Lung (tissue), 12 donors: ENCODE measurements around the gene THAP3. TPM values are rescaled to one million over a fixed set of nuclear protein-coding genes. Genes with fewer than 3 reads are reported as not detected.

ENCODE experiments used
- ATAC-seq: fragments of 200-7000 bp; cut with Tn5 transposase; one replicate; pipeline ENCODE4 v1.9.1; 2020; ENCODE audit warnings: moderate number of reproducible peaks; ENCODE audit not compliant: insufficient read depth, low FRiP score
- DNase-seq, 3 donors: peaks; one replicate each; pipeline ENCODE4 v3.0.0-alpha.2; 2013 to 2017
- H3K27ac ChIP-seq, 2 donors: one replicate each; pipeline ENCODE4 v1.5.1; 2013; ENCODE audit warnings: mild to moderate bottlenecking in 2 of 2, moderate library complexity in 2 of 2, control low read depth in 1 of 2, inconsistent platforms in 1 of 2, low read depth in 1 of 2, low read length in 1 of 2
- H3K27me3 ChIP-seq, 3 donors: one replicate each; pipeline ENCODE4 v1.5.1; 2013; ENCODE audit warnings: low read length in 2 of 3; ENCODE audit not compliant: control insufficient read depth in 3 of 3, insufficient read depth in 3 of 3
- H3K36me3 ChIP-seq, 4 donors: one replicate each; pipeline ENCODE4 v1.5.1; 2013; ENCODE audit warnings: low read length in 4 of 4, mild to moderate bottlenecking in 1 of 4, moderate library complexity in 1 of 4; ENCODE audit not compliant: control insufficient read depth in 4 of 4, insufficient read depth in 4 of 4
- H3K4me1 ChIP-seq, 5 donors: one replicate each; pipeline ENCODE4 v1.5.1; 2013; ENCODE audit warnings: low read length in 5 of 5, mild to moderate bottlenecking in 2 of 5, moderate library complexity in 1 of 5; ENCODE audit not compliant: control insufficient read depth in 5 of 5, insufficient read depth in 5 of 5
- H3K4me3 ChIP-seq: one replicate; pipeline ENCODE4 v1.5.1; 2013; ENCODE audit warnings: mild to moderate bottlenecking, control low read depth, moderate library complexity
- H3K9ac ChIP-seq, 2 donors: one replicate each; pipeline ENCODE4 v1.5.1; 2013; ENCODE audit warnings: low read length in 2 of 2, control low read depth in 1 of 2; ENCODE audit not compliant: insufficient read depth in 1 of 2
- H3K9me3 ChIP-seq, 4 donors: one replicate each; pipeline ENCODE4 v1.5.1; 2013; ENCODE audit warnings: low read length in 3 of 4, mild to moderate bottlenecking in 1 of 4, moderate library complexity in 1 of 4; ENCODE audit not compliant: control insufficient read depth in 4 of 4, insufficient read depth in 3 of 4
- WGBS, 2 donors: extraction: QIAGEN DNeasy Blood & Tissue Kit; methylation state at CpG; one replicate each; pipeline ENCODE4 v1.1.7; 2013; 5-methylcytosine and 5-hydroxymethylcytosine counted together
- polyA plus RNA-seq, 2 donors: library from polyadenylated mRNA; stranded (reverse); fragments of 200-250 nt; gene quantifications; one replicate each; pipeline ENCODE4 v1.2.1, GENCODE V29; 2013
- total RNA-seq, 2 donors: library from RNA; depleted of rRNA in 1 of 2; stranded (reverse); fragments of >200 nt in 1 of 2; gene quantifications; one replicate each; pipeline ENCODE4 v1.2.1, GENCODE V29; 2014 to 2021
- TF ChIP-seq, protein P1 (sequence below): IDR thresholded peaks from 2 replicates; pipeline ENCODE4 v1.5.1; 2012; ENCODE audit warnings: mild to moderate bottlenecking; ENCODE audit errors: control extremely low read depth, extremely low read depth
- donor health status: control.
- donor health status: control.
- donor health status: Bipolar disorder and iron deficiency.
- donor health status: healthy.
- donor health status: DM: yes; HTN: yes; CAD: no.

THAP3 gene
- total and polyA plus RNA-seq, 4 donors = 12.6 to 26.5 (median 20.8) TPM

GRCh38 chr1:6581561-6582305 lies 42.9 kb upstream of the THAP3 start:
- 25 to 59% methylated on average over 10 of the region's 10 CpGs for WGBS, 2 donors
- TF ChIP-seq, protein P1, sequence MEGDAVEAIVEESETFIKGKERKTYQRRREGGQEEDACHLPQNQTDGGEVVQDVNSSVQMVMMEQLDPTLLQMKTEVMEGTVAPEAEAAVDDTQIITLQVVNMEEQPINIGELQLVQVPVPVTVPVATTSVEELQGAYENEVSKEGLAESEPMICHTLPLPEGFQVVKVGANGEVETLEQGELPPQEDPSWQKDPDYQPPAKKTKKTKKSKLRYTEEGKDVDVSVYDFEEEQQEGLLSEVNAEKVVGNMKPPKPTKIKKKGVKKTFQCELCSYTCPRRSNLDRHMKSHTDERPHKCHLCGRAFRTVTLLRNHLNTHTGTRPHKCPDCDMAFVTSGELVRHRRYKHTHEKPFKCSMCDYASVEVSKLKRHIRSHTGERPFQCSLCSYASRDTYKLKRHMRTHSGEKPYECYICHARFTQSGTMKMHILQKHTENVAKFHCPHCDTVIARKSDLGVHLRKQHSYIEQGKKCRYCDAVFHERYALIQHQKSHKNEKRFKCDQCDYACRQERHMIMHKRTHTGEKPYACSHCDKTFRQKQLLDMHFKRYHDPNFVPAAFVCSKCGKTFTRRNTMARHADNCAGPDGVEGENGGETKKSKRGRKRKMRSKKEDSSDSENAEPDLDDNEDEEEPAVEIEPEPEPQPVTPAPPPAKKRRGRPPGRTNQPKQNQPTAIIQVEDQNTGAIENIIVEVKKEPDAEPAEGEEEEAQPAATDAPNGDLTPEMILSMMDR = no peak
- H3K27me3 ChIP-seq = no peaks in the 10 kb centered on the region
- H3K4me1 ChIP-seq = peaks cover 0 to 25% (median 8%) of the 10 kb centered on the region in 5 donors
- ATAC-seq = peak; percentile 13
- no peaks in the 10 kb centered on the region for H3K9me3 ChIP-seq
- H3K36me3 ChIP-seq = peaks cover 0 to 2% (median 0%) of the 10 kb centered on the region in 4 donors
- H3K27ac ChIP-seq = peak overlapping the region; percentile 7 to 9
- no peak overlapping the region for H3K4me3 ChIP-seq
- H3K9ac ChIP-seq = no peak overlapping the region
- no peak for DNase-seq

DNA sequence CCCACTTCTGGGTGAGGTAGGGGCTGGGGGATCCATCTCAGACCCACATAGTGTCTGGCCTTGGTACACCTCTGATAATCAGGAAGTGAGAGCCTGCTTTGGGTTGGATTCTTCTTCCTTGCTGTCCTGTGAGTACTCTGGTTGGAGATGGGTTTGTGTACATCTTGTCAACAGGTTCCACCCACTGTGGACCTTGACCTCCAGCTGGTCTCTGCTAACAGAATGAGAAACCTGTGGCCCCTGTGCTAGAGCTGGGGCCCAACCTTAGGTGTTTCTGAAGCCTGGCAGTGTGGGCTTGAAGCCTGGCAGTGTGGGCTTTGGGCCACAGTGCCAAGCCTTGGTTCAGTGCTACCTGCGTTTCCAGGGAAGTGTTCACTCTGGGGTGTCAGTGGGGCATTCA lies 42.3 kb upstream of the THAP3 start:
- TF ChIP-seq, protein P1 = no peak
- 82 to 95% methylated on average over 1 of the region's 1 CpG for WGBS, 2 donors
- H3K36me3 ChIP-seq = peaks cover 0 to 3% (median 1%) of the 10 kb centered on the region in 4 donors
- no peak overlapping the region for H3K9ac ChIP-seq
- H3K4me1 ChIP-seq = peaks cover 0 to 25% (median 8%) of the 10 kb centered on the region in 5 donors
- no peaks in the 10 kb centered on the region for H3K9me3 ChIP-seq
- H3K27me3 ChIP-seq = no peaks in the 10 kb centered on the region
- no peak for DNase-seq
- peak overlapping the region in 1 of 2 donors; percentile 21 for H3K27ac ChIP-seq
- no peak for ATAC-seq
- H3K4me3 ChIP-seq = no peak overlapping the region

DNA sequence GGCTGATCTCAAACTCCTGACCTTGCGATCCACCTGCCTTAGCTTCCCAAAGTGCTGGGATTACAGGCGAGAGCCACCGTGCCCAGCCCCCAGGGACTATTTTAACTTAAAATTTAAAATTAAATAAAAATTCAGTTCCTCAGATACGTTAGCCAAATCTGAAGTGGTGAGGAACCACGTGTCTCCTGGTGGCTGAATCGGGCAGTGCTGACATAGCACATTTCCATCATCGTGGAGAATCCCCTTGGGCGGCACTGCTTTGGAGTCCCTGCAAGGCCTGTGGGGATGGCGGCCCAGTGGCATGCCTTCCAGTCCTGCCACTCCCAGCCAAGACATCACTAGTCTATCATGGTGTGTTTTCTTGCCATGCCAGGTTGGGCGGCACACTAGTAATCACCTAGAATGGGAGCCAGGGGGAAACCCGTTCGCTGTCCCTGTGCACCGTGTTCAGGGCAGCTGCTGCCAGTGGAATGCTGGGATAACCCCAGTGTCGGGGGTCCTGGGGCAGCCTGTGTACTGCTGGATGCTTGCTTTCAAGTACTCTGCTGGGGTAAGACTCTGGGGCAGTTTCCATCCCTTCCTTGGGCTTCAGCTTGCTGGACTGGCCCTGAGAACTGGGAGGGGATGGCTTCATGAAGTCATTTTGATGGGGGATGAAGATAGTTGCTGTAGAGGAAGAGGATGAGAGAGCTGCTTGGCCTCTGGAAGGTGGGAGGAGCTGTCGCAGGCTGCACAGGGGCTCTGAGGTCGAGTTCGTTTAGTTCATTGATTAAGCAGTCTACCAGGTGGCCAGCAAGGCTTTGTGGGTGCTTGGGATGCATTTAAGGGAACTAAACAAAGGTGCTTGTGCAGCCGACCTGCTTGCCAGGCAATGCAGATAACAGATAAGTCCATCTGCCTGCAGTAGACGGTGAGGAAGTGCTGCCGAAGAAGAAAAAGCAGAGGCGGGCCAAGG lies 40.3 kb upstream of the THAP3 start:
- Histone ChIP-seq H3K27ac (no peak overlapping the region), H3K27me3 (no peaks in the 10 kb centered on the region), H3K9ac (no peak overlapping the region), H3K4me1 (peaks cover 0 to 18% (median 6%) of the 10 kb centered on the region in 5 donors), H3K4me3 (no peak overlapping the region), H3K36me3 (peaks cover 0 to 23% (median 7%) of the 10 kb centered on the region in 4 donors), H3K9me3 (no peaks in the 10 kb centered on the region)
- TF ChIP-seq, protein P1 = no peak
- no peak for ATAC-seq
- DNase-seq = no peak
- 82 to 88% methylated on average over 21 of the region's 21 CpGs for WGBS, 2 donors
